HepG2 (cell line): ENCODE data around the gene TMEM74B. TPM values are rescaled to one million over a fixed set of nuclear protein-coding genes. Genes with fewer than 3 reads are reported as not detected.

ENCODE experiments used
- ATAC-seq: fragments of 200-7000 bp; cut with Tn5 transposase; 3 replicates; pipeline ENCODE4 v1.9.1; 2020; ENCODE audit warnings: mild to moderate bottlenecking, moderate library complexity
- BruUV-seq: library from RNA; stranded (reverse); fragments of 400-500 nt; replicated peaks from 2 replicates; lab custom pipeline; 2021; lab: Mats Ljungman, UMichigan
- CTCF ChIA-PET: fragments of 300-600 bp; formaldehyde crosslinking; extraction: SDS; loops from one replicate; lab custom pipeline; 2021; ENCODE audit warnings: low total read pairs, inconsistent platforms, low intra/inter-chr PET ratio; lab: Yijun Ruan, JAX
- POLR2A ChIA-PET: fragments of 350-600 bp; sonication (Branson Sonifier 250); formaldehyde crosslinking; loops from one replicate; lab custom pipeline; 2020; ENCODE audit warnings: antibody characterized with exemption, inconsistent platforms; lab: Yijun Ruan, JAX
- DNase-seq: peaks from one replicate; pipeline ENCODE4 v3.0.0-alpha.2; 2015; ENCODE audit warnings: low spot score
- FAIRE-seq: peaks from 3 replicates; lab custom pipeline; 2011; peaks lifted over from hg19 to GRCh38; lab: Jason Lieb, UNC
- H2AFZ ChIP-seq: one replicate; pipeline ENCODE4 v1.6.1; 2011; ENCODE audit warnings: low read length, inconsistent platforms
- H3K27ac ChIP-seq: fragments of 300-600 bp; 3 replicates; pipeline ENCODE4 v1.8.0; 2011; ENCODE audit warnings: mixed run types, mild to moderate bottlenecking, mixed read lengths, low read length, inconsistent platforms; ENCODE audit not compliant: insufficient read depth; ENCODE audit errors: extremely low read length
- H3K27me3 ChIP-seq, 2 experiments: fragments of 200-600 bp in 1 of 2; 2 replicates in 1 of 2; 3 replicates in 1 of 2; pipeline versions ENCODE4 v1.6.0 to v1.8.0; 2011; ENCODE audit warnings: low read length in 2 of 2, mild to moderate bottlenecking in 2 of 2, moderate library complexity in 2 of 2, inconsistent platforms in 1 of 2; ENCODE audit not compliant: insufficient read depth in 2 of 2, control insufficient read depth in 1 of 2
- H3K36me3 ChIP-seq, 2 experiments: fragments of 200-600 bp in 1 of 2; replicated peaks in 1 of 2; 2 replicates in 1 of 2; 3 replicates in 1 of 2; pipeline versions ENCODE4 v1.5.1 to v1.8.0; 2011; ENCODE audit warnings: low read length in 2 of 2, inconsistent platforms in 1 of 2; ENCODE audit not compliant: insufficient read depth in 2 of 2, control insufficient read depth in 1 of 2
- H3K4me1 ChIP-seq: 2 replicates; pipeline ENCODE4 v1.5.1; 2012; ENCODE audit warnings: low read length, inconsistent platforms; ENCODE audit not compliant: insufficient read depth
- H3K4me2 ChIP-seq: 2 replicates; pipeline ENCODE4 v1.6.0; 2011; ENCODE audit warnings: low read depth, low read length, inconsistent platforms
- H3K4me3 ChIP-seq, 3 experiments: fragments of 200-600 bp in 1 of 3; sonication (generic), shearing (Covaris generic) in 1 of 3; replicated peaks in 1 of 3; 2 replicates each; pipeline ENCODE4 v1.5.1; 2011 to 2016; ENCODE audit warnings: low read length in 3 of 3, inconsistent platforms in 2 of 3, low read depth in 2 of 3, mild to moderate bottlenecking in 2 of 3, control low read depth in 1 of 3, mixed read lengths in 1 of 3; ENCODE audit not compliant: insufficient read depth in 1 of 3
- H3K79me2 ChIP-seq: one replicate; pipeline ENCODE4 v1.6.1; 2011; ENCODE audit warnings: low read length, inconsistent platforms; ENCODE audit not compliant: insufficient read depth
- H3K9ac ChIP-seq: 2 replicates; pipeline ENCODE4 v1.6.0; 2011; ENCODE audit warnings: mild to moderate bottlenecking, low read depth, low read length, inconsistent platforms; ENCODE audit not compliant: insufficient read depth
- H3K9me3 ChIP-seq: 2 replicates; pipeline ENCODE4 v1.5.1; 2012; ENCODE audit warnings: mild to moderate bottlenecking, low read length
- H4K20me1 ChIP-seq: 2 replicates; pipeline ENCODE4 v1.6.0; 2011; ENCODE audit warnings: inconsistent platforms, mild to moderate bottlenecking, low read length, moderate library complexity; ENCODE audit not compliant: insufficient read depth
- CEBPG ChIP-seq: IDR thresholded peaks from 2 replicates; pipeline ENCODE4 v1.6.1; 2016
- DZIP1 ChIP-seq: sonication (generic); formaldehyde crosslinking; IDR thresholded peaks from 2 replicates; pipeline ENCODE4 v1.5.0; 2020; ENCODE audit warnings: mild to moderate bottlenecking, missing genetic modification reagents
- FOXC1 ChIP-seq: sonication (generic); formaldehyde crosslinking; IDR thresholded peaks from 2 replicates; pipeline ENCODE4 v1.8.0; 2022; ENCODE audit warnings: mild to moderate bottlenecking, missing genetic modification reagents, borderline replicate concordance
- FOXO1 ChIP-seq: sonication (generic); formaldehyde crosslinking; IDR thresholded peaks from 2 replicates; pipeline ENCODE4 v1.4.0; 2020; ENCODE audit warnings: missing genetic modification reagents
- HNF4A ChIP-seq: sonication (generic); formaldehyde crosslinking; IDR thresholded peaks from 2 replicates; pipeline ENCODE4 v1.4.0; 2020; ENCODE audit warnings: missing genetic modification reagents
- JUND ChIP-seq: sonication (generic); formaldehyde crosslinking; IDR thresholded peaks from 2 replicates; pipeline ENCODE4 v1.8.0; 2022; ENCODE audit warnings: mild to moderate bottlenecking, missing genetic modification reagents
- RBFOX2 ChIP-seq: fragments of 200-400 bp; formaldehyde crosslinking; IDR thresholded peaks from 2 replicates; pipeline ENCODE4 v1.6.1; 2017; ENCODE audit warnings: low read depth, mild to moderate bottlenecking, low read length
- SOX13 ChIP-seq, 3 experiments: fragments of 450-650 bp in 1 of 3; sonication (generic) in 1 of 3; formaldehyde crosslinking in 1 of 3; IDR thresholded peaks in 2 of 3; conservative IDR thresholded peaks in 1 of 3; 2 replicates each; pipeline versions ENCODE4 v1.5.0 to v1.6.1; 2016 to 2020; ENCODE audit warnings: antibody characterized with exemption in 1 of 3, mild to moderate bottlenecking in 1 of 3, missing compliant biosample characterization in 1 of 3, missing genetic modification reagents in 1 of 3, moderate library complexity in 1 of 3
- SRSF4 ChIP-seq: fragments of 200-400 bp; formaldehyde crosslinking; IDR thresholded peaks from one replicate; pipeline ENCODE4 v1.6.1; 2018; ENCODE audit warnings: mild to moderate bottlenecking, low read depth, low read length, moderate library complexity; ENCODE audit not compliant: poor library complexity, severe bottlenecking
- TFAP4 ChIP-seq: sonication (generic); IDR thresholded peaks from 2 replicates; pipeline ENCODE4 v1.6.1; 2016; ENCODE audit warnings: low read depth, borderline replicate concordance
- ZBTB7A ChIP-seq: sonication (generic); formaldehyde crosslinking; IDR thresholded peaks from 2 replicates; pipeline ENCODE4 v1.8.0; 2022; ENCODE audit warnings: mild to moderate bottlenecking, missing genetic modification reagents
- ZFP82 ChIP-seq: sonication (generic); formaldehyde crosslinking; IDR thresholded peaks from 2 replicates; pipeline ENCODE4 v1.5.1; 2020; ENCODE audit warnings: mild to moderate bottlenecking, missing genetic modification reagents, borderline replicate concordance
- ZMAT3 ChIP-seq: sonication (generic); formaldehyde crosslinking; conservative IDR thresholded peaks from 2 replicates; pipeline ENCODE4 v1.7.0; 2021; ENCODE audit warnings: missing genetic modification reagents
- ZNF143 ChIP-seq: sonication (generic); formaldehyde crosslinking; IDR thresholded peaks from 2 replicates; pipeline ENCODE4 v1.4.0; 2020; ENCODE audit warnings: missing genetic modification reagents
- ZNF263 ChIP-seq: sonication (generic); formaldehyde crosslinking; IDR thresholded peaks from 2 replicates; pipeline ENCODE4 v1.4.0; 2020; ENCODE audit warnings: missing genetic modification reagents
- ZNF850 ChIP-seq: sonication (generic); formaldehyde crosslinking; conservative IDR thresholded peaks from 2 replicates; pipeline ENCODE4 v1.9.0; 2021; ENCODE audit warnings: mild to moderate bottlenecking, missing genetic modification reagents
- WGBS: methylation state at CpG from one replicate; pipeline ENCODE4 v1.1.6; 2017; ENCODE audit warnings: low lambda C conversion rate; 5-methylcytosine and 5-hydroxymethylcytosine counted together
- in situ Hi-C: cut with HindIII; loops from 2 replicates; pipeline ENCODE4 v1.10.0; 2017; ENCODE audit warnings: low pct_unique_long_range_greater_than_20kb; ENCODE audit not compliant: extremely low pct_ligation_motif_present
- intact Hi-C: fragments of 100-400 bp; cut with micrococcal nuclease; formaldehyde crosslinking; loops from one replicate; pipeline ENCODE4 v1.10.0; 2022; ENCODE audit not compliant: unreplicated experiment
- polyA plus RNA-seq, 8 experiments: library from polyadenylated mRNA; depleted of rRNA in 3 of 8; stranded (reverse) in 7 of 8; unstranded in 1 of 8; fragments of >200 nt; fragmentation: Illumina TruSeq in 4 of 8; extraction: Trizol in 4 of 8; gene quantifications; 2 replicates each; pipeline versions ENCODE4 v1.2.1 to v1.2.3, GENCODE V29; 2011 to 2016; ENCODE audit warnings: low read depth in 4 of 8, missing spikeins in 1 of 8, mixed read lengths in 1 of 8; ENCODE audit not compliant: insufficient read depth in 1 of 8
- total RNA-seq, 5 experiments: library from RNA; depleted of rRNA; stranded (reverse); fragments of >200 nt; fragmentation: Illumina TruSeq; extraction: Trizol; gene quantifications; 2 replicates each; pipeline ENCODE4 v1.2.3, GENCODE V29; 2016; ENCODE audit warnings: low read depth in 1 of 5
- TF ChIP-seq, protein P1 (sequence below): IDR thresholded peaks from 2 replicates; pipeline ENCODE4 v1.6.1; 2016; ENCODE audit warnings: missing compliant biosample characterization, missing genetic modification reagents, borderline replicate concordance
- TF ChIP-seq, protein P2 (sequence below): IDR thresholded peaks from 2 replicates; pipeline ENCODE4 v1.6.1; 2012; ENCODE audit warnings: inconsistent platforms

TMEM74B gene
- total and polyA plus RNA-seq, 2 of the 13 experiments (the other 11 are each of a cell fraction or from before 2014, with no cell fraction given) = 4.7 to 18.4 TPM

GRCh38 chr20:1225263-1225782 lies 40.5 kb upstream of the TMEM74B start:
- Histone ChIP-seq H3K4me1 (peaks cover 13% of the 10 kb centered on the region), H3K4me2 (peak overlapping the region; percentile 91), H2AFZ (no peak overlapping the region), H3K27me3 (peaks cover 4 to 27% of the 10 kb centered on the region in 2 experiments), H3K36me3 (no peaks in the 10 kb centered on the region), H3K27ac (no peak overlapping the region), H4K20me1 (no peaks in the 10 kb centered on the region; the same call in 1 of the 2 replicates), H3K4me3 (peak overlapping the region; percentile 54 to 78 (median 55); a peak in 5 of 6 replicates), H3K9me3 (no peaks in the 10 kb centered on the region), H3K9ac (peak overlapping the region; percentile 51; the same call in 1 of the 2 replicates), H3K79me2 (no peaks in the 10 kb centered on the region)
- DNase-seq = peak; percentile 65
- POLR2A ChIA-PET = no interaction called here
- 4% methylated on average over 30 of the region's 30 CpGs for WGBS
- no TSS peak for BruUV-seq
- CTCF ChIA-PET = no interaction called here
- ATAC-seq = peak; percentile 91
- no peak for FAIRE-seq
- in situ Hi-C loops = no loop called here
- intact Hi-C loops = loop anchor here (5.0 kb wide), 1 partner anchor 103 kb away; no protein-coding TSS in a partner anchor
- TF ChIP-seq FOXC1 (CRISPR knock-in tag) = 0 out of 2 replicates have a peak, but pooled peaks have one; percentile 10
- TF ChIP-seq DZIP1 (CRISPR knock-in tag) = no peak
- TF ChIP-seq SRSF4 = no peak
- TF ChIP-seq ZBTB7A (CRISPR knock-in tag) = peak; percentile 44; the same call in 1 of the 2 replicates
- TF ChIP-seq FOXO1 (CRISPR knock-in tag) = no peak
- 0 out of 2 replicates have a peak, but pooled peaks have one; percentile 4 for TF ChIP-seq RBFOX2
- TF ChIP-seq ZFP82 (CRISPR knock-in tag) = no peak
- TF ChIP-seq ZNF143 (CRISPR knock-in tag) = no peak
- no peak for TF ChIP-seq ZNF850 (CRISPR knock-in tag)
- peak; percentile 74 for TF ChIP-seq ZNF263
- TF ChIP-seq, protein P1, sequence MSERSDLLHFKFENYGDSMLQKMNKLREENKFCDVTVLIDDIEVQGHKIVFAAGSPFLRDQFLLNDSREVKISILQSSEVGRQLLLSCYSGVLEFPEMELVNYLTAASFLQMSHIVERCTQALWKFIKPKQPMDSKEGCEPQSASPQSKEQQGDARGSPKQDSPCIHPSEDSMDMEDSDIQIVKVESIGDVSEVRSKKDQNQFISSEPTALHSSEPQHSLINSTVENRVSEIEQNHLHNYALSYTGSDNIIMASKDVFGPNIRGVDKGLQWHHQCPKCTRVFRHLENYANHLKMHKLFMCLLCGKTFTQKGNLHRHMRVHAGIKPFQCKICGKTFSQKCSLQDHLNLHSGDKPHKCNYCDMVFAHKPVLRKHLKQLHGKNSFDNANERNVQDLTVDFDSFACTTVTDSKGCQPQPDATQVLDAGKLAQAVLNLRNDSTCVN (CRISPR knock-in tag) = no peak
- TF ChIP-seq, protein P2, sequence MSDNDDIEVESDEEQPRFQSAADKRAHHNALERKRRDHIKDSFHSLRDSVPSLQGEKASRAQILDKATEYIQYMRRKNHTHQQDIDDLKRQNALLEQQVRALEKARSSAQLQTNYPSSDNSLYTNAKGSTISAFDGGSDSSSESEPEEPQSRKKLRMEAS = 0 out of 2 replicates have a peak, but pooled peaks have one; percentile 4
- TF ChIP-seq CEBPG = no peak
- peak; percentile 28; the same call in 1 of the 2 replicates for TF ChIP-seq HNF4A (CRISPR knock-in tag)
- TF ChIP-seq JUND (CRISPR knock-in tag) = no peak
- no peak for TF ChIP-seq TFAP4
- no peak for TF ChIP-seq ZMAT3 (CRISPR knock-in tag)
- TF ChIP-seq SOX13 (IDR thresholded peaks at IDR 0.05) = no peak
- TF ChIP-seq SOX13 (CRISPR knock-in tag; conservative IDR thresholded peaks at IDR 0.05 in 1 of 2, IDR thresholded peaks at IDR 0.05 in 1 of 2) = no peak
